ENCODE measurements around the gene SPATA31E1.

DNA sequence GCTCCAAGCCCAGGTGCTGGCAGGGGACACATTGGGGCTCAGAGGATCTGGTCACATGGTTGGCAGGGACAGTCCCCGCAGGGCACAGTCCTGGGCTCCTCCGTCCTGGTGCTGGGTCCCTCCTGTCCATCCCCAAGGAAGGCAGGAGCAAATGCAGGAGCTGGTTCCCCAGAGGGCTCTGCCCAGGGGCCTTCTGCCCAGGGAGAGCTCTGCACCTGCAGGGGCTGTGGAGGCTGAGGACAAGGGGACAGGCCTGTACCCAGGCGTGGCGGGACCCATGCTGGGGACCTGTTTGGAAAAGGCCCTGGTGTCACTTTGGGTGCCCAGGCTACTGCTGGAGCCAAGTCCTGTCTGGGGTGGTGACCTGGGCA lies 7.2 kb downstream of the SPATA31E1 start:
- TF ChIP-seq, protein P1, sequence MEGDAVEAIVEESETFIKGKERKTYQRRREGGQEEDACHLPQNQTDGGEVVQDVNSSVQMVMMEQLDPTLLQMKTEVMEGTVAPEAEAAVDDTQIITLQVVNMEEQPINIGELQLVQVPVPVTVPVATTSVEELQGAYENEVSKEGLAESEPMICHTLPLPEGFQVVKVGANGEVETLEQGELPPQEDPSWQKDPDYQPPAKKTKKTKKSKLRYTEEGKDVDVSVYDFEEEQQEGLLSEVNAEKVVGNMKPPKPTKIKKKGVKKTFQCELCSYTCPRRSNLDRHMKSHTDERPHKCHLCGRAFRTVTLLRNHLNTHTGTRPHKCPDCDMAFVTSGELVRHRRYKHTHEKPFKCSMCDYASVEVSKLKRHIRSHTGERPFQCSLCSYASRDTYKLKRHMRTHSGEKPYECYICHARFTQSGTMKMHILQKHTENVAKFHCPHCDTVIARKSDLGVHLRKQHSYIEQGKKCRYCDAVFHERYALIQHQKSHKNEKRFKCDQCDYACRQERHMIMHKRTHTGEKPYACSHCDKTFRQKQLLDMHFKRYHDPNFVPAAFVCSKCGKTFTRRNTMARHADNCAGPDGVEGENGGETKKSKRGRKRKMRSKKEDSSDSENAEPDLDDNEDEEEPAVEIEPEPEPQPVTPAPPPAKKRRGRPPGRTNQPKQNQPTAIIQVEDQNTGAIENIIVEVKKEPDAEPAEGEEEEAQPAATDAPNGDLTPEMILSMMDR (optimal IDR thresholded peaks at IDR 0.05 in 1 of 3, IDR thresholded peaks at IDR 0.05 in 1 of 3, conservative IDR thresholded peaks at IDR 0.05 in 1 of 3; ENCODE audit: extremely low read depth in 1 of 3, insufficient read depth in 2 of 3, low read length in 3 of 3) = no peak
- TF ChIP-seq EZH2 (IDR thresholded peaks at IDR 0.05; ENCODE audit: low read length) = no peak
